HG02610 (cell line): ENCODE data around the gene TEX22.

Experiments
- ATAC-seq: cut with Tn5 transposase; IDR thresholded peaks from one replicate; pipeline ENCODE4 v1.9.1; 2021; ENCODE audit warnings: mild to moderate bottlenecking, moderate library complexity; ENCODE audit not compliant: unreplicated experiment

Gene TEX22

GRCh38 chr14:105384041-105384557 lies 14.2 kb upstream of the TEX22 start:
- no peak for ATAC-seq

- ATAC-seq, result no peak
Measured at GRCh38 chr14:105384605-105385321, 13.6 kb upstream of the TEX22 start.

- no peak for ATAC-seq
Measured at GRCh38 chr14:105385322-105385637, 13.1 kb upstream of the TEX22 start.

GRCh38 chr14:105385698-105386365 lies 12.5 kb upstream of the TEX22 start:
- ATAC-seq, result no peak

- ATAC-seq, result no peak
Measured at GRCh38 chr14:105386581-105387529, 11.5 kb upstream of the TEX22 start.

- no peak for ATAC-seq
Measured at GRCh38 chr14:105387530-105387922, 10.8 kb upstream of the TEX22 start.

- ATAC-seq, result no peak
Measured at GRCh38 chr14:105388110-105388951, 10.0 kb upstream of the TEX22 start.

GRCh38 chr14:105388976-105389375 lies 9.4 kb upstream of the TEX22 start:
- ATAC-seq, result no peak

- no peak for ATAC-seq
Measured at GRCh38 chr14:105389534-105389933, 8.8 kb upstream of the TEX22 start.

GRCh38 chr14:105389976-105390848 lies 8.1 kb upstream of the TEX22 start:
- ATAC-seq, result no peak

GRCh38 chr14:105390849-105391500 lies 7.4 kb upstream of the TEX22 start:
- ATAC-seq, result no peak

GRCh38 chr14:105391541-105391940 lies 6.8 kb upstream of the TEX22 start:
- ATAC-seq, result no peak

- no peak for ATAC-seq
Measured at GRCh38 chr14:105392131-105393090, 5.9 kb upstream of the TEX22 start.

GRCh38 chr14:105393151-105393550 lies 5.2 kb upstream of the TEX22 start:
- no peak for ATAC-seq

- no peak for ATAC-seq
Measured at GRCh38 chr14:105394714-105395537, 3.4 kb upstream of the TEX22 start.

- ATAC-seq, result no peak
Measured at GRCh38 chr14:105395538-105395854, 2.8 kb upstream of the TEX22 start.

- no peak for ATAC-seq
Measured at GRCh38 chr14:105397350-105397931, 897 bp upstream of the TEX22 start.
